HG02840 (cell line): Measurements from ENCODE around the gene PTX3.

Experiments used
- ATAC-seq: cut with Tn5 transposase; IDR thresholded peaks from one replicate; pipeline ENCODE4 v1.9.1; 2021; ENCODE audit warnings: mild to moderate bottlenecking, moderate library complexity, moderate number of reproducible peaks; ENCODE audit not compliant: unreplicated experiment, low FRiP score

The PTX3 gene

GRCh38 chr3:157436583-157437291, at the start of gene PTX3:
PTX3 (plus strand) TSS chr3:157436850; CDS start chr3:157436934, 84 bp downstream.
- ATAC-seq = no peak

GRCh38 chr3:157387708-157388435, 48.8 kb upstream of the PTX3 start:
- no peak for ATAC-seq

GRCh38 chr3:157388976-157389375, 47.7 kb upstream of the PTX3 start:
- ATAC-seq = no peak

GRCh38 chr3:157390713-157391515, 45.7 kb upstream of the PTX3 start:
- ATAC-seq = no peak

- no peak for ATAC-seq
These were observed 44.5 kb upstream of the PTX3 start for GRCh38 chr3:157392104-157392503.

GRCh38 chr3:157393113-157393512, 43.5 kb upstream of the PTX3 start:
- no peak for ATAC-seq

GRCh38 chr3:157394411-157394810, 42.2 kb upstream of the PTX3 start:
- ATAC-seq = no peak

GRCh38 chr3:157398598-157398997, 38.1 kb upstream of the PTX3 start:
- ATAC-seq = no peak

- no peak for ATAC-seq
These were observed 32.3 kb upstream of the PTX3 start for GRCh38 chr3:157404381-157404780.

- no peak for ATAC-seq
These were observed 31.2 kb upstream of the PTX3 start for GRCh38 chr3:157405457-157405856.

GRCh38 chr3:157406394-157406793, 30.3 kb upstream of the PTX3 start:
- ATAC-seq = no peak

- no peak for ATAC-seq
These were observed 28.9 kb upstream of the PTX3 start for GRCh38 chr3:157407769-157408168.

- ATAC-seq = no peak
These were observed 28.0 kb upstream of the PTX3 start for GRCh38 chr3:157408499-157409149.

GRCh38 chr3:157409516-157409915, 27.1 kb upstream of the PTX3 start:
- no peak for ATAC-seq

- ATAC-seq = no peak
These were observed 25.7 kb upstream of the PTX3 start for GRCh38 chr3:157410945-157411344.

GRCh38 chr3:157412323-157412855, 24.3 kb upstream of the PTX3 start:
- no peak for ATAC-seq

- ATAC-seq = no peak
These were observed 21.8 kb upstream of the PTX3 start for GRCh38 chr3:157414861-157415260.

- no peak for ATAC-seq
These were observed 20.1 kb upstream of the PTX3 start for GRCh38 chr3:157416347-157417087.

- no peak for ATAC-seq
These were observed 19.4 kb upstream of the PTX3 start for GRCh38 chr3:157417247-157417646.

- no peak for ATAC-seq
These were observed 18.5 kb upstream of the PTX3 start for GRCh38 chr3:157418104-157418503.
